ENCODE measurements around the gene CRACDL.

CRACDL gene

DNA sequence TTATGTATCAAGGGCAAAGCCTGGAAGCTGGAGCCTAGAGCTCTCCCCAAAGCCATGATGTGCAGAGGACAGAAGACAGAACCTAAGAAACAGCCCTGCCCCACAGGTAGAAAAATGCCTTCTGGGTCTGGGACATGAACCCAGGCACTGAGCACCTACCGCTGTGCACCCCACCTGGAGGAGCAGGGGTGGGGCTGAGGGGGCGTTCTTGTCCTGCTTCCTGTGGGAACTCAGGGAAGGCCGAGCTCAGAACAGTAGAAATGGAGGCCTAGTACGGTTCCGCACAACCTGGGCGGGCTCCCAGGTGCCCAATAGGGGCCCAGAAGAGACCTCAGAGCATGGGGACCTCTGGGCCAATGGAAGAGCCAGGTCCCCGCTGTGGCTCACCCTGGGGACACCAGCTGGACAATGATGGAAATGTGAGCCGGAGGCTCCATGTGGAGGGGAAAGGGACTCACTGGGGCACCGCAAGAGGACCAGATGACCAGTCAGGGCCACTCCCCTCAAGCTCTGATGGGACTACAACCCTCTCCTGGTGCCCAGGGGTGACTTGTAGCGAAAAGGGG lies 3.2 kb downstream of the CRACDL start:
- Mint-ChIP-seq H3K27ac (no peak overlapping the region), H3K4me1 (ENCODE audit: low read depth) (peaks cover 5% of the 10 kb centered on the region), H3K27me3 (ENCODE audit: low read depth) (peaks cover 50% of the 10 kb centered on the region), H3K4me3 (no peak overlapping the region), H3K9me3 (no peaks in the 10 kb centered on the region), H3K36me3 (ENCODE audit: low read depth) (no peaks in the 10 kb centered on the region)
- no peak for DNase-seq (ENCODE audit: low spot score)

DNA sequence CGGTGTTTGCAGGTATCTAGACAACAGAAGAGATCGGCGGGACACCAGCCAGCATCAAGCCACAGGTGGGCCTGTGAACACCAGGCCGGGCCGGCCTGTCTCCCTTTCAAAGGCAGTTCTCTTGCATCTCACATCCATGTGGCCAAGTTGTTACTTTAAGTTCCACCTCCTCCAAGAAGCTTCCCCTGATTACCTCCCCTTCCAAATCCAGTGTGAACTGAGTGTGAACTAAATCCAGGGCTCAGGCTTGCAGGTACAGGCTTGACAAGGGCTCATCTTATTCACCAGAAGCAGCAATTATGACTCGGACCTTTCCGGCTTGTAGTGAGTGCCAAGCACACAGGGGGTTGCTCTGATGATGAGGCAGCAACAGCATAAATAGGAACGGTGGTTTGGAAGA lies 3.9 kb downstream of the CRACDL start:
- Mint-ChIP-seq H3K9me3 (no peaks in the 10 kb centered on the region), H3K27ac (no peak overlapping the region), H3K4me3 (no peak overlapping the region), H3K4me1 (ENCODE audit: low read depth) (peaks cover 3% of the 10 kb centered on the region), H3K36me3 (ENCODE audit: low read depth) (no peaks in the 10 kb centered on the region), H3K27me3 (ENCODE audit: low read depth) (peaks cover 47% of the 10 kb centered on the region)
- no peak for DNase-seq (ENCODE audit: low spot score)

DNA sequence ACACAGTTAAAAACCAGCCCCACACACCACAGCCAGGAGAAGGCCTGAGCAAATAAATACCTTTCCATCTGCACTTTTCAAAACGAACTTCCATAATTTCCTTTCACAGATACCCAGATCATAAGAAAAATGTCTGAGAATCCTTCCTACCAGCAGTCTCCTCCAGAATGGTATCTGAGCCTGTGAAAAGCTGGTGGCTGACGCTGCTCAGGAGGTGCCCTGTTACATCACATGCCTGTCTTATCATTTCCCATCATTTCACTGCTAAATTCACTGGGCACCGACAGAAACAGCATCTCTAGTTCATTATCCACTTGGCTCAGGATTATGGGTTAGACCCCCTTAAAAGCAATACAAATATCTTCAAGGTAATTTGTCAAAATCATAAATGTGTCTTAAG lies 4.4 kb downstream of the CRACDL start:
- H3K36me3 Mint-ChIP-seq (ENCODE audit: low read depth) = no peaks in the 10 kb centered on the region
- peaks cover 41% of the 10 kb centered on the region for H3K27me3 Mint-ChIP-seq (ENCODE audit: low read depth)
- H3K27ac Mint-ChIP-seq = no peak overlapping the region
- H3K4me1 Mint-ChIP-seq (ENCODE audit: low read depth) = peaks cover 3% of the 10 kb centered on the region
- no peaks in the 10 kb centered on the region for H3K9me3 Mint-ChIP-seq
- H3K4me3 Mint-ChIP-seq = no peak overlapping the region
- no peak for DNase-seq (ENCODE audit: low spot score)

DNA sequence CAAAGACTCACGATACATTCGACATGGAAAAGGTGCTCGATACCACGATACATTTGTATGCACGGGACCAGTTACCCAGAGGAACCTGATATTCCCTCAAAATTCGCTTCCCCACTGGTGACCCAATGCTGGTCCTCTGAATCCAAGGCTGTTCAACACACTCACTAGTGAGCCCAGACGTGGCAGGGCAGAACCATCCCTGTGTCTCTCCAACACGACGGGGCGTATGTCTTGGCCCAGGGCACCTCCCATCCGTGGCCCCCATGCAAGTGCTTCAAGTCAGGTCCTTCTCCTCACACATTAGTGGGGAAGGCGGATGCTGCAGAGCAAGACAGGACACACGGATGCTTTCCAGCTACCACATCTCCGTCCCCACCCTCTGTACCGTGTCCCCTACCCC lies 6.1 kb downstream of the CRACDL start:
- Mint-ChIP-seq H3K27me3 (ENCODE audit: low read depth) (peaks cover 33% of the 10 kb centered on the region), H3K27ac (no peak overlapping the region)

DNA sequence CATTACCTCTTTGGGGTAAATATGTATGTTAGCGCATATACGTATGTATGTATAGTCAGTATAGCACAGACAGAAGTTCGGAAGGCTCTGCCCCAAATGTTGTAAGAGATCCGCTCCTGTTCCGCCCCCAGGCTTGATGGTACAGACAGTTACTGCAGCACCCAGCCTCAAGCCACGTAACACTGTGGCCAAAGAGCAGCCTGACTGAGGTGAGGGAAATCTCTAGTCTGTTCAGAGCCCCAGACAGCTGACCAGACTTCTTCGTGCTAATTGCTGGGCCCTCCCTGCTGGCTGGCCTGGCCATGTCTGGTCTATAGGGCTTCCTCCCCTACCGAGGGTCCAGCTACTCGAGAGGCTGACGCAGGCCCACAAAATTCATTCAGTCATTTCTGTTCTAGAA lies 7.8 kb downstream of the CRACDL start:
- Mint-ChIP-seq H3K4me3 (no peak overlapping the region), H3K36me3 (ENCODE audit: low read depth) (no peaks in the 10 kb centered on the region), H3K27me3 (ENCODE audit: low read depth) (peaks cover 20% of the 10 kb centered on the region), H3K27ac (no peak overlapping the region), H3K4me1 (ENCODE audit: low read depth) (no peaks in the 10 kb centered on the region), H3K9me3 (peaks cover 6% of the 10 kb centered on the region)
- DNase-seq (ENCODE audit: low spot score) = no peak

More for the DNA sequence above, 6.1 kb downstream of the CRACDL start:
- H3K4me1 Mint-ChIP-seq (ENCODE audit: low read depth) = no peaks in the 10 kb centered on the region
- H3K36me3 Mint-ChIP-seq (ENCODE audit: low read depth) = no peaks in the 10 kb centered on the region
- no peak for DNase-seq (ENCODE audit: low spot score)
- no peaks in the 10 kb centered on the region for H3K9me3 Mint-ChIP-seq
- H3K4me3 Mint-ChIP-seq = no peak overlapping the region

DNA sequence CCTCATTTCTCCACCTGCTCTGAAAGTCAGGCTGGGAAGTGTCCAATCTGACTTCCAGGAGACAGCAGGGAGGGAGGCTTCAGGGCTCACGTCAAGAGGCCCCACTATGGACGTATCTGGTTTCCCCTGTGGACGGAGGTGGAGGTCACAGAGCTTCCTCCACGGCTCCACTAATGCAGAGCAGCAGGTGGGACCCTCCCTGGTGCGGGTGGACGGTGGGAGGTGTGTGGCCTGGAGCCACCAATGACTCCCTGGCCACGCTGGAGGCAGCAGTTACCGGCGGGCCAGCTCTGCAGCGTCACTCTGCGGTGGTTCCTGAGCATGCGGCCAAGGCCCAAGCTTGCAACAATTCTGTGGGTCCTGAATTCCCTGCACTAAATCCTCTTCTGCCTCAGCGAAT lies 9.0 kb downstream of the CRACDL start:
- H3K4me1 Mint-ChIP-seq (ENCODE audit: low read depth) = no peaks in the 10 kb centered on the region
- H3K9me3 Mint-ChIP-seq = peaks cover 7% of the 10 kb centered on the region
- peaks cover 11% of the 10 kb centered on the region for H3K27me3 Mint-ChIP-seq (ENCODE audit: low read depth)
- no peak overlapping the region for H3K27ac Mint-ChIP-seq
- no peaks in the 10 kb centered on the region for H3K36me3 Mint-ChIP-seq (ENCODE audit: low read depth)
- no peak for DNase-seq (ENCODE audit: low spot score)
- H3K4me3 Mint-ChIP-seq = no peak overlapping the region

DNA sequence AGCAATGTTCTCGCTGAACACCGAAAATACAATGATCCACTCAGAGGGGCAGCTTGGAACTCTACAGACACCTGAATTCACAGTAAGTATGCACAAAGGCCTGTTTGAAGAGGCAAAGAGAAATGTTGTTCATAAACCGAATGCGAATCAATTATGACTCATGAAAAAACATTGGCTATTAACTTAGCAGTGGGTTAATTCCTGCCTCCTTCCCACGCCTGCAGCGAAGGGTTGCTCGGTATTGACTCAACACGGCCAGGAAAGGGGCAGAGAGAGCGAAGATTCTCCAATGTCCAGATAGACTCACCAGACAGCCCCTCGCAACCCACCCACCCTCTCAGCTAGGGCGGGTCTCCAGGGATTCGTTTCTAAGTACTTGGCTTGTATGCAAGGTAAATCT lies 9.4 kb downstream of the CRACDL start:
- Mint-ChIP-seq H3K27ac (no peak overlapping the region), H3K4me3 (no peak overlapping the region), H3K27me3 (ENCODE audit: low read depth) (peaks cover 7% of the 10 kb centered on the region), H3K36me3 (ENCODE audit: low read depth) (no peaks in the 10 kb centered on the region), H3K9me3 (peaks cover 7% of the 10 kb centered on the region), H3K4me1 (ENCODE audit: low read depth) (no peaks in the 10 kb centered on the region)
- no peak for DNase-seq (ENCODE audit: low spot score)

DNA sequence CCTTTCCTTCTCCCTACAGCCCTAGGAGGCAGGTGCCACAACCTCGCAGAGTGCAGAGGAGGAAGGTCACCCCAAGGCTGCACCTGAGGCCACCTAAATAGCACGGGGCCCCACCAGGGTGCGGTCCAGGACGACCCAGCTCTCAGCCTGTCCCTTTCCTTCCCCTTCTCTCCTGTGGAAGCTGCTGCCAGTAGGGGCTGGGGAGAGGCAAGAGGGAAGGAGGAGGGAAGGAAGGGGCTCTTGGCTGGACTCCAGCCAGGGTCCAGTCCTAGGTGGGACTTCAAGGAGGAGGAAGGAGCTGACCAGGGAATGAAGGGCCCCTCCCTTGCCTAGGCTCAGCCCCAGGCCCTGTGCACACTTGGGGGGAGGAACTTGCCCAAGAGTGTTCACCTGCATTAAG lies 11.1 kb downstream of the CRACDL start:
- no peaks in the 10 kb centered on the region for H3K36me3 Mint-ChIP-seq (ENCODE audit: low read depth)
- no peak overlapping the region for H3K4me3 Mint-ChIP-seq
- no peak for DNase-seq (ENCODE audit: low spot score)
- H3K27ac Mint-ChIP-seq = no peak overlapping the region
- peaks cover 7% of the 10 kb centered on the region for H3K9me3 Mint-ChIP-seq
- peaks cover 14% of the 10 kb centered on the region for H3K27me3 Mint-ChIP-seq (ENCODE audit: low read depth)
- H3K4me1 Mint-ChIP-seq (ENCODE audit: low read depth) = no peaks in the 10 kb centered on the region

DNA sequence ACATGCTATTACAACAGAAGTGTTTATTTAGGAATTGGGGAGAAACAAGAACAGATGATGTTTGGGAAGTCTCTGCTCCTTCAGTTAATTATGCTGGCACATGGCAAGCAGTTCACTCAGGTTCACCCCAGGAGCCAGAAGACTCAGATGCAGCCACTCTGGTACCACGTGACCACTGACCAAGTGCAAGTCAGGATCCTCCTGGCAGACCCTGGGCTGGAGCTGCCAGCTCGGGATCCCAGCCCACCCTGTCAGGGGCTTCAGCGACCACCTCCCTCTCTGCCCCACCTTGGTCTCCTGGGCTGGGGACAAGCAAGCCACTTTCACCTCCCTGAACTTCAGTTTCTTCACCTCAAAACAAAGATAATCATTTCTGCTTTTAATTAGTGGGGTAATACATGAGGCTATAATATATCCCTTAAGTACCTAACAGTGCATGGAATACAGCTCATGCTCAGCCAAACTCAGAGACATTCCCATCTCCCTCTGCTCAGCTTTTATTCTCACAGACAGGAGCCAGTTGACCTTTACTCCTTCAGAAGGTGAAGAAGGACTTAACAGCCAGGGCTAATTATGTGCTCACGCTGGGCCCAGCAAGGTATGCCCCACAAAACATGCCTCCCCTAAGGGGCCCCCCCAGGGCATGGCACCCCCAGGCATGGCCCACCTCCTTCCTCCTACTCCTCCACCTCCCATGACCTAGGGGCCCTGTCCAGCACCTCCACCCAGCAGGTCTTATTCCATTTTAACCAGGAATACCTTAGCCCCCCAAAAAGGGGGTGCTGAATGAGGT lies 11.8 kb downstream of the CRACDL start:
- Mint-ChIP-seq H3K4me1 (ENCODE audit: low read depth) (no peaks in the 10 kb centered on the region), H3K9me3 (peaks cover 7% of the 10 kb centered on the region), H3K36me3 (ENCODE audit: low read depth) (no peaks in the 10 kb centered on the region), H3K4me3 (no peak overlapping the region), H3K27me3 (ENCODE audit: low read depth) (peaks cover 14% of the 10 kb centered on the region), H3K27ac (no peak overlapping the region)
- no peak for DNase-seq (ENCODE audit: low spot score)

DNA sequence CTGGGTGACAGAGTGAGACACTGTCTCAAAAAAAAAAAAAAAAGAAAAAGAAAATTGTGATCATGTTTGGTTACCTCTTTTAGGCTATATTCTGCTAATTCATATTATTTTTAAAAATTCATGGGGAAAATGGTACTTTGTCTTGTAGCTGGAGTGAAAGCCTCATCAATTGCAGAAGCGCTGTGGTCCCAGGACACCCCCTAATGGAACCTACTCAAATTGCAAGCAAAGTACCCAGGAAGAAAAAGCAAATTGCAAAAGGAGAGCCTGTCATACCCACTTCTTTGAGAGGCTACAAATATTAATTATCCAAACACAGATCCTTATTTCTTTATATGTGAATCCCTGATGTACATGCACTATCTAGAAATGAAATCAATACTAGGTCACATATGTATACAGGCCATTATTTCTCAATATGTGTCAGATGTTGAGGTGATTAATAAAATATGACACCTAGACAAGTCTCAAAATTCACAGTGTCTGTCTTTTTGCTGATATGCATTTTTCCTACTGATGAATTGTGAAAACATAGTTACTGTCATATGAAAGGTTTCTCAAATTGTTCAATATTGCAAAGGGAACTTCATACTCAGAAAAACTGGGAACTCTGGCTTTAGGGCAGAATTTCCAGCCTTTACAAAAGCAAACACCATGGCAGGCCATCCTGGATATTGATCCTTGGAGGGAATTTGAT lies 12.6 kb downstream of the CRACDL start:
- DNase-seq (ENCODE audit: low spot score) = no peak
- Mint-ChIP-seq H3K4me1 (ENCODE audit: low read depth) (no peaks in the 10 kb centered on the region), H3K27ac (no peak overlapping the region), H3K4me3 (no peak overlapping the region), H3K9me3 (peaks cover 7% of the 10 kb centered on the region), H3K36me3 (ENCODE audit: low read depth) (no peaks in the 10 kb centered on the region), H3K27me3 (ENCODE audit: low read depth) (peaks cover 23% of the 10 kb centered on the region)

DNA sequence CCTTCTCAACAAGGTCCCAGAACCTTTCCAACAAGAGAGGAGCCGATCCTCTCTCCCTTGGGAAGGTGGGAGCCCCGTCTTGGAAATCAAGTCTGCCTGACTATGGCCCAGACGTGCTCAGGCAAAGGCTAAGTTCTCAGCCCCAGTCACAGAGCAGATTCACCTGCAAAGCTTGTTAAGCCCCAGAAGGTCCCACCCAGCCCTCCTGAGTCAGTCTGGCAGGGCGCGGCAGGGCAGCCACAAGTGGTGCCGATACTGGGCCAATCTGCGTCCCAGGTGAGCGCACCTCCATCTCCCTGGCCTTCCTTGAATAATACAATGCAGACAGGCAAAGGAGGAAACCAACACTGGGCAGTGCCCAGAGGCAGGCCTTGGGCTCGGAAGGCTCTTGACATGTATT lies 15.0 kb downstream of the CRACDL start:
- no peaks in the 10 kb centered on the region for H3K36me3 Mint-ChIP-seq (ENCODE audit: low read depth)
- H3K4me3 Mint-ChIP-seq = no peak overlapping the region
- H3K27ac Mint-ChIP-seq = no peak overlapping the region
- H3K27me3 Mint-ChIP-seq (ENCODE audit: low read depth) = peaks cover 30% of the 10 kb centered on the region
- no peak for DNase-seq (ENCODE audit: low spot score)
- no peaks in the 10 kb centered on the region for H3K4me1 Mint-ChIP-seq (ENCODE audit: low read depth)
- peaks cover 7% of the 10 kb centered on the region for H3K9me3 Mint-ChIP-seq

DNA sequence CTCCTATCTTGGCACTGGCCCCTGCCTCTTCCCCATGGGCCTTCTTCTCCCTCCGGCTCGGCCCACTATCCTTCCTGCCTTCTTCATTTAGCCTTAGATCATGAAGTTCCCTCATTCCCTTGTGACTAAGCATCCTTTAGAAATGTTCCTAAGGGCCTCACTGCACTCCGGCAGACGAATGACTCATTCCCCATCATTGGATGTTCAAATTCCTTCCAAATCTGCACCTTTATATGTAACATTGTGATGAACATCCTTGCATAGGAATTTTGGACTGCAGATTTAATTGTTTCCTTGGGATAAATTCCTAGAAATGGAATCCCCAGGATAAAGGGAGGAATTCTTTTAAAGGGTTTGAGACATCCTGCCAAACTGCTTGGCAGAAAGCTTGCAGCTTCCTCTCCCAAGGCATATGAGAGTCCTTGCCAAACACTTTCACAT lies 19.0 kb downstream of the CRACDL start:
- DNase-seq (ENCODE audit: low spot score) = no peak
- Mint-ChIP-seq H3K4me1 (ENCODE audit: low read depth) (peaks cover 2% of the 10 kb centered on the region), H3K27ac (no peak overlapping the region), H3K36me3 (ENCODE audit: low read depth) (no peaks in the 10 kb centered on the region), H3K4me3 (no peak overlapping the region), H3K9me3 (no peaks in the 10 kb centered on the region), H3K27me3 (ENCODE audit: low read depth) (peaks cover 43% of the 10 kb centered on the region)

DNA sequence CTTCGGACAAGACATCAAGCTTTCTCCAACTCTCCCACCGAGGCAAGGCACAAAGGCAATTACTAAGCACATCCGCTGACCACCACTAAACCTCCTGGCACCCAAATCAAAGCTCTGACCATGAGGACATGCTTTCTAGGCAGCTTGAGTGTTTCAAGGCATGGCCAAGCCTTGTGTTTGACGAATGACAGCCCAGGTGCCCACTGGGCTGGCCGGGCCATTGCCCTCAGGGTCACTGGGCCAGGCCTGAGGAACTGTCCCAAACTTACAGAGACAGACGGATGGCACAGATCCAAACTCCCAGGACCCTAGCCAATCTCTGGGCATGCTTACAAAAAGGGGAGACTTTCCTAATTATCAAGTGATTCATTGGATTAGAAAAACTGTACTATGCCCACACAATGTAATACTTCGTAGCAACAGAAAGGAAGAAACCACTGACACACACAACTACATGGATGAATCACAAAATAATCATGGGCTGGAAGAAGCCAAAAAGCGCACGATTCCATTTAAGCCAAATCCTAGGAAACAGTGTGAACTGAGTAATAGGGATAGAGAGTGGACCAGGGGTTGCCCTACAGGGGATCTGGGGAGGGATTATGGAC lies 20.2 kb downstream of the CRACDL start:
- no peaks in the 10 kb centered on the region for H3K9me3 Mint-ChIP-seq
- no peaks in the 10 kb centered on the region for H3K36me3 Mint-ChIP-seq (ENCODE audit: low read depth)
- no peak overlapping the region for H3K27ac Mint-ChIP-seq
- H3K27me3 Mint-ChIP-seq (ENCODE audit: low read depth) = peaks cover 43% of the 10 kb centered on the region
- peaks cover 10% of the 10 kb centered on the region for H3K4me1 Mint-ChIP-seq (ENCODE audit: low read depth)
- DNase-seq (ENCODE audit: low spot score) = no peak
- no peak overlapping the region for H3K4me3 Mint-ChIP-seq
